K562 (cell line): Measurements from ENCODE around the gene ZC3H10. TPM values are rescaled to one million over a fixed set of nuclear protein-coding genes. Genes with fewer than 3 reads are reported as not detected.

Experiments
- ADNP ChIP-seq: fragments of 200-800 bp; sonication (Bioruptor generic); IDR thresholded peaks from 2 replicates; pipeline ENCODE4 v1.6.1; 2016; ENCODE audit warnings: missing genetic modification characterization, missing compliant biosample characterization
- FOXM1 ChIP-seq, 2 experiments: fragments of 450-650 bp in 1 of 2; sonication (generic) in 1 of 2; formaldehyde crosslinking in 1 of 2; IDR thresholded peaks; 2 replicates each; pipeline versions ENCODE4 v1.6.1 to v1.9.0; 2017 to 2022; ENCODE audit warnings: low read depth in 2 of 2, mild to moderate bottlenecking in 2 of 2, missing genetic modification reagents in 1 of 2, moderate library complexity in 1 of 2
- HINFP ChIP-seq: fragments of 450-650 bp; conservative IDR thresholded peaks from 2 replicates; pipeline ENCODE4 v1.6.1; 2016; ENCODE audit warnings: missing genetic modification characterization, low read depth, mild to moderate bottlenecking, control low read depth, missing compliant biosample characterization
- HNRNPLL ChIP-seq: fragments of 200-400 bp; formaldehyde crosslinking; IDR thresholded peaks from 2 replicates; pipeline ENCODE4 v1.6.1; 2017; ENCODE audit warnings: low read length, low read depth, mild to moderate bottlenecking; ENCODE audit not compliant: poor library complexity, severe bottlenecking
- PCBP2 ChIP-seq: fragments of 200-400 bp; formaldehyde crosslinking; IDR thresholded peaks from 2 replicates; pipeline ENCODE4 v1.6.1; 2018; ENCODE audit warnings: low read length, low read depth, mild to moderate bottlenecking, moderate library complexity; ENCODE audit not compliant: poor library complexity, severe bottlenecking
- PTRF ChIP-seq: fragments of 450-650 bp; IDR thresholded peaks from 2 replicates; pipeline ENCODE4 v1.6.1; 2016; ENCODE audit warnings: mild to moderate bottlenecking, missing genetic modification characterization, missing compliant biosample characterization
- SIRT6 ChIP-seq: IDR thresholded peaks from one replicate; pipeline ENCODE4 v1.6.1; 2012; ENCODE audit warnings: low read depth, mild to moderate bottlenecking, control low read depth, inconsistent platforms, low read length, moderate library complexity
- ZFP1 ChIP-seq: fragments of 450-650 bp; formaldehyde crosslinking; IDR thresholded peaks from 2 replicates; pipeline ENCODE4 v1.4.0; 2020; ENCODE audit warnings: mild to moderate bottlenecking, mixed read lengths
- ZNF12 ChIP-seq: sonication (generic); formaldehyde crosslinking; IDR thresholded peaks from 2 replicates; pipeline ENCODE4 v1.4.0; 2020; ENCODE audit warnings: mild to moderate bottlenecking, missing genetic modification reagents
- ZNF224 ChIP-seq: sonication (generic); formaldehyde crosslinking; IDR thresholded peaks from 2 replicates; pipeline ENCODE4 v1.8.0; 2022; ENCODE audit warnings: mild to moderate bottlenecking, missing genetic modification reagents
- ZNF551 ChIP-seq: fragments of 250-450 bp; sonication (Bioruptor Pico); IDR thresholded peaks from 2 replicates; pipeline ENCODE4 v1.5.0; 2021; ENCODE audit warnings: mild to moderate bottlenecking, moderate library complexity
- ZNF586 ChIP-seq: fragments of 450-650 bp; formaldehyde crosslinking; conservative IDR thresholded peaks from 2 replicates; pipeline ENCODE4 v1.4.0; 2020; ENCODE audit warnings: mild to moderate bottlenecking, moderate library complexity
- ZNF699 ChIP-seq: fragments of 250-450 bp; sonication (Bioruptor Pico); IDR thresholded peaks from 2 replicates; pipeline ENCODE4 v1.8.0; 2021; ENCODE audit warnings: mild to moderate bottlenecking, moderate library complexity; ENCODE audit not compliant: insufficient replicate concordance
- polyA plus RNA-seq, 8 experiments: library from polyadenylated mRNA; depleted of rRNA in 4 of 8; stranded (reverse) in 5 of 8; unstranded in 3 of 8; fragments of >200 nt; fragmentation: Nextera tagmentation in 2 of 8; fragmentation: Illumina TruSeq in 1 of 8; extraction: Ambion mirVana in 2 of 8; extraction: Trizol in 1 of 8; gene quantifications; 2 replicates each; pipeline versions ENCODE4 v1.2.1 to v1.2.3, GENCODE V29; 2011 to 2014; ENCODE audit warnings: inconsistent platforms in 1 of 8, missing spikeins in 1 of 8
- total RNA-seq, 7 experiments: library from RNA; depleted of rRNA in 6 of 7; stranded (reverse); fragments of >200 nt in 6 of 7; fragmentation: Illumina TruSeq in 2 of 7; extraction: Trizol in 2 of 7; gene quantifications; 2 replicates each; pipeline versions ENCODE4 v1.2.1 to v1.2.3, GENCODE V29; 2011 to 2021; ENCODE audit warnings: low replicate concordance in 1 of 7
- TF ChIP-seq, protein P1 (sequence below): sonication (generic); formaldehyde crosslinking; IDR thresholded peaks from 2 replicates; pipeline ENCODE4 v1.4.0; 2020; ENCODE audit warnings: mild to moderate bottlenecking, missing genetic modification reagents
- TF ChIP-seq, protein P2 (sequence below): fragments of 450-650 bp; IDR thresholded peaks from 2 replicates; pipeline ENCODE4 v1.7.0; 2016; ENCODE audit warnings: borderline replicate concordance
- TF ChIP-seq, protein P3 (sequence below): IDR thresholded peaks from 2 replicates; pipeline ENCODE4 v1.6.1; 2012; ENCODE audit warnings: low read depth, low read length, improper control_type of control experiment, borderline replicate concordance
- TF ChIP-seq, protein P4 (sequence below): sonication (generic); formaldehyde crosslinking; IDR thresholded peaks from 2 replicates; pipeline ENCODE4 v1.8.1; 2023; ENCODE audit warnings: mild to moderate bottlenecking, missing genetic modification reagents, moderate library complexity

The ZC3H10 gene
- total and polyA plus RNA-seq, 9 of the 15 experiments (the other 6 are each of a cell fraction or from before 2014, with no cell fraction given): 0.31 to 4.1 (median 1.6) TPM

GRCh38 chr12:56129206-56129941 lies 11.3 kb downstream of the ZC3H10 start (continued):
- TF ChIP-seq, protein P1, sequence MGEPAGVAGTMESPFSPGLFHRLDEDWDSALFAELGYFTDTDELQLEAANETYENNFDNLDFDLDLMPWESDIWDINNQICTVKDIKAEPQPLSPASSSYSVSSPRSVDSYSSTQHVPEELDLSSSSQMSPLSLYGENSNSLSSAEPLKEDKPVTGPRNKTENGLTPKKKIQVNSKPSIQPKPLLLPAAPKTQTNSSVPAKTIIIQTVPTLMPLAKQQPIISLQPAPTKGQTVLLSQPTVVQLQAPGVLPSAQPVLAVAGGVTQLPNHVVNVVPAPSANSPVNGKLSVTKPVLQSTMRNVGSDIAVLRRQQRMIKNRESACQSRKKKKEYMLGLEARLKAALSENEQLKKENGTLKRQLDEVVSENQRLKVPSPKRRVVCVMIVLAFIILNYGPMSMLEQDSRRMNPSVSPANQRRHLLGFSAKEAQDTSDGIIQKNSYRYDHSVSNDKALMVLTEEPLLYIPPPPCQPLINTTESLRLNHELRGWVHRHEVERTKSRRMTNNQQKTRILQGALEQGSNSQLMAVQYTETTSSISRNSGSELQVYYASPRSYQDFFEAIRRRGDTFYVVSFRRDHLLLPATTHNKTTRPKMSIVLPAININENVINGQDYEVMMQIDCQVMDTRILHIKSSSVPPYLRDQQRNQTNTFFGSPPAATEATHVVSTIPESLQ (CRISPR knock-in tag): no peak
- TF ChIP-seq PTRF (tag) (no peak), FOXM1 (IDR thresholded peaks at IDR 0.05; ENCODE audit: low read depth) (no peak), FOXM1 (CRISPR knock-in tag; IDR thresholded peaks at IDR 0.05; ENCODE audit: low read depth) (no peak), ADNP (tag) (no peak), HNRNPLL (peak; percentile 94), ZNF551 (CRISPR knock-in tag) (no peak), PCBP2 (no peak), HINFP (tag) (no peak), ZNF586 (CRISPR knock-in tag) (no peak), ZFP1 (CRISPR knock-in tag) (peak; percentile 34; the same call in 1 of the 2 replicates), ZNF224 (CRISPR knock-in tag) (no peak), ZNF699 (CRISPR knock-in tag) (no peak), SIRT6 (no peak), ZNF12 (no peak; the same call in 1 of the 2 replicates)
- TF ChIP-seq, protein P2, sequence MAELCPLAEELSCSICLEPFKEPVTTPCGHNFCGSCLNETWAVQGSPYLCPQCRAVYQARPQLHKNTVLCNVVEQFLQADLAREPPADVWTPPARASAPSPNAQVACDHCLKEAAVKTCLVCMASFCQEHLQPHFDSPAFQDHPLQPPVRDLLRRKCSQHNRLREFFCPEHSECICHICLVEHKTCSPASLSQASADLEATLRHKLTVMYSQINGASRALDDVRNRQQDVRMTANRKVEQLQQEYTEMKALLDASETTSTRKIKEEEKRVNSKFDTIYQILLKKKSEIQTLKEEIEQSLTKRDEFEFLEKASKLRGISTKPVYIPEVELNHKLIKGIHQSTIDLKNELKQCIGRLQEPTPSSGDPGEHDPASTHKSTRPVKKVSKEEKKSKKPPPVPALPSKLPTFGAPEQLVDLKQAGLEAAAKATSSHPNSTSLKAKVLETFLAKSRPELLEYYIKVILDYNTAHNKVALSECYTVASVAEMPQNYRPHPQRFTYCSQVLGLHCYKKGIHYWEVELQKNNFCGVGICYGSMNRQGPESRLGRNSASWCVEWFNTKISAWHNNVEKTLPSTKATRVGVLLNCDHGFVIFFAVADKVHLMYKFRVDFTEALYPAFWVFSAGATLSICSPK: no peak
- TF ChIP-seq, protein P3, sequence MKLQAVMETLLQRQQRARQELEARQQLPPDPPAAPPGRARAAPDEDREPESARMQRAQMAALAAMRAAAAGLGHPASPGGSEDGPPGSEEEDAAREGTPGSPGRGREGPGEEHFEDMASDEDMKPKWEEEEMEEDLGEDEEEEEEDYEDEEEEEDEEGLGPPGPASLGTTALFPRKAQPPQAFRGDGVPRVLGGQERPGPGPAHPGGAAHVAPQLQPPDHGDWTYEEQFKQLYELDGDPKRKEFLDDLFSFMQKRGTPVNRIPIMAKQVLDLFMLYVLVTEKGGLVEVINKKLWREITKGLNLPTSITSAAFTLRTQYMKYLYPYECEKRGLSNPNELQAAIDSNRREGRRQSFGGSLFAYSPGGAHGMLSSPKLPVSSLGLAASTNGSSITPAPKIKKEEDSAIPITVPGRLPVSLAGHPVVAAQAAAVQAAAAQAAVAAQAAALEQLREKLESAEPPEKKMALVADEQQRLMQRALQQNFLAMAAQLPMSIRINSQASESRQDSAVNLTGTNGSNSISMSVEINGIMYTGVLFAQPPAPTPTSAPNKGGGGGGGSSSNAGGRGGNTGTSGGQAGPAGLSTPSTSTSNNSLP: no peak
- TF ChIP-seq, protein P4, sequence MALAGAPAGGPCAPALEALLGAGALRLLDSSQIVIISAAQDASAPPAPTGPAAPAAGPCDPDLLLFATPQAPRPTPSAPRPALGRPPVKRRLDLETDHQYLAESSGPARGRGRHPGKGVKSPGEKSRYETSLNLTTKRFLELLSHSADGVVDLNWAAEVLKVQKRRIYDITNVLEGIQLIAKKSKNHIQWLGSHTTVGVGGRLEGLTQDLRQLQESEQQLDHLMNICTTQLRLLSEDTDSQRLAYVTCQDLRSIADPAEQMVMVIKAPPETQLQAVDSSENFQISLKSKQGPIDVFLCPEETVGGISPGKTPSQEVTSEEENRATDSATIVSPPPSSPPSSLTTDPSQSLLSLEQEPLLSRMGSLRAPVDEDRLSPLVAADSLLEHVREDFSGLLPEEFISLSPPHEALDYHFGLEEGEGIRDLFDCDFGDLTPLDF (CRISPR knock-in tag): no peak
